ENCODE data around the gene SNTG2. TPM values are rescaled to one million over a fixed set of nuclear protein-coding genes. Genes with fewer than 3 reads are reported as not detected.
"Not testable (repeated sequence)": the region's sequence is repeated elsewhere in the genome, so short reads cannot be mapped to it uniquely, and the experiment has no call there.

Gene SNTG2
- not detected for polyA plus RNA-seq (2012; ENCODE audit: missing spikeins)

DNA sequence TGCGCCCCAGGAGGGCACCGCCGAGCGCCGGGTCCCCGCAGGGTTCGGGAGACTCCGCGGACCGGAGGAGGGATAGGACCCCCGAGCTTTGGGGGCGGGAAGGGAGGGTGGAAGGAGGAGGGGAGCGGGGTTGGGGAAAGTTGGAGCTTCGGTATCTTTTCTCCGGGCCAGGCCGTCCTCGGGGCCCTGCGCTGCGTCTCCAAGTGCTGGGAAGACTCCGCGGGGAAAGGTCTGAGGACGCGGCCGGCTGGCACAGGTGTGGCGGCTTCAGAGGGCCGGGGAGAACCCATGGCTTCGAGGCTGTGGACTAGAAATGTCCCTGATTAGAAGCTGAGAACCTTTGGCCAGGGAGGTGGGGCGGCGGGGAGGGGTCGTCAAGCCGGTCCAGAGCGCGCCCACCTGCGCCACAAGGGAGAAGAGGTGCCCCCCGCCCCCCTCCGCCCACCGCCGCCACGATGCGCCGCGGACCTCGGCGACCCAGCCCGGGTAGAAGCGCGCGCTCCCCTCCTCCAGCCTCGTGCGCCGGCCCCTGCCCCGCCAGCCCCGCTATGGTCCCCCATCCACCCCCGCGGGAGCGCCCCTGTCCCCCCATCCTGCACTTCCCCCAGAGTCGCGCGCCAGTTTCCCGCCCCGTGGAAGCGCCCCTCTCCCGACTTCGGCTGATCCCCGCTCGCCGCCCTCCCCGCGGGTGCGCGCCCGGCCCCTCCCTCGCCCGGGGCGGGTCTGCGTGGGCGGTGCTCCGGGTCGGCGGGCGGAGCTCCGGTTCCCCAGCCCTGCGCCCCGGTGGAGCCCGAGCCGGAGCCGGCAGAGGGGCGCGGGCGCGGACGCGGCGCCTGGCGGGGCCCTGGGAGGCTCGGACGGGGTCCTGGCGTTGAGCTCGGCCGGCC is at the start of gene SNTG2:
TSS of gene SNTG2 (plus strand) at position 770 of the 887 bp plus-strand sequence. CDS start 148 bp downstream, outside the sequence.
- peak; percentile 37 for DNase-seq (ENCODE audit: insufficient read length)
- TF ChIP-seq POLR2A (IDR thresholded peaks at IDR 0.05; ENCODE audit: low read depth, low read length), result no peak
- no peak for TF ChIP-seq TAF1 (IDR thresholded peaks at IDR 0.05; ENCODE audit: borderline replicate concordance, low read depth, low read length)
- no peak for TF ChIP-seq POLR2AphosphoS5 (IDR thresholded peaks at IDR 0.05; ENCODE audit: low read depth, low read length)
- no peak for FAIRE-seq

DNA sequence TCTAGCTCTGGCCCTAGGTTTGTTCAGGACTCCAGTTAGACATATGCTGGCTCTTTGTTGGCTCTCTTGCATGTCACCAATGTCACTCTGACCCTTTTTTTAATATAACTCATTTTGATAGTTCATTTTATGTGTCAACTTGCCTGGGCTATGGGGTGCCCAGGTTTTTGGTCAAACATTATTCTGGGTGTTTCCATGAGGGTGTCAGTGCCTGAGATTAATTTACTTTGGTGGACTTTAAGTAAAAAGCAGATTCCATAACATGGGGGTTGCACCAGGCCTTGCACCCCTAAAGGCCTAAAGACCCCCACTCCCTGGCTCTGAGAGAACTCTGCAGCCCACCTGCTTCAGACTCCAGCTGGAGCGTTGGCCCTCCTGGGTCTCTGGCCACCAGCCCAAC is 48.1 kb upstream of the SNTG2 start:
- FAIRE-seq (no peak), DNase-seq (ENCODE audit: insufficient read length) (no peak)
- no peak for TF ChIP-seq POLR2AphosphoS5 (IDR thresholded peaks at IDR 0.05; ENCODE audit: low read depth, low read length)
- TF ChIP-seq TAF1 (IDR thresholded peaks at IDR 0.05; ENCODE audit: borderline replicate concordance, low read depth, low read length), result no peak
- no peak for TF ChIP-seq POLR2A (IDR thresholded peaks at IDR 0.05; ENCODE audit: low read depth, low read length)

- TF ChIP-seq POLR2AphosphoS5 (IDR thresholded peaks at IDR 0.05; ENCODE audit: low read depth, low read length), result no peak
- DNase-seq (ENCODE audit: insufficient read length) (no peak), FAIRE-seq (no peak)
Observed at GRCh38 chr2:903223-903900, 47.3 kb upstream of the SNTG2 start.

- DNase-seq (ENCODE audit: insufficient read length) (no peak), FAIRE-seq (no peak)
- TF ChIP-seq POLR2A (IDR thresholded peaks at IDR 0.05; ENCODE audit: low read depth, low read length) (no peak), POLR2AphosphoS5 (IDR thresholded peaks at IDR 0.05; ENCODE audit: low read depth, low read length) (no peak), TAF1 (IDR thresholded peaks at IDR 0.05; ENCODE audit: borderline replicate concordance, low read depth, low read length) (no peak)
Observed at GRCh38 chr2:904246-905024, 46.2 kb upstream of the SNTG2 start.

- no peak for FAIRE-seq
- no peak for DNase-seq (ENCODE audit: insufficient read length)
- TF ChIP-seq TAF1 (IDR thresholded peaks at IDR 0.05; ENCODE audit: borderline replicate concordance, low read depth, low read length) (no peak), POLR2A (IDR thresholded peaks at IDR 0.05; ENCODE audit: low read depth, low read length) (no peak), POLR2AphosphoS5 (IDR thresholded peaks at IDR 0.05; ENCODE audit: low read depth, low read length) (no peak)
Observed at GRCh38 chr2:905091-905832, 45.4 kb upstream of the SNTG2 start.

- no peak for DNase-seq (ENCODE audit: insufficient read length)
- no peak for FAIRE-seq
- TF ChIP-seq POLR2AphosphoS5 (IDR thresholded peaks at IDR 0.05; ENCODE audit: low read depth, low read length) (no peak), TAF1 (IDR thresholded peaks at IDR 0.05; ENCODE audit: borderline replicate concordance, low read depth, low read length) (no peak), POLR2A (IDR thresholded peaks at IDR 0.05; ENCODE audit: low read depth, low read length) (no peak)
Observed at GRCh38 chr2:905833-906140, 44.9 kb upstream of the SNTG2 start.

DNA sequence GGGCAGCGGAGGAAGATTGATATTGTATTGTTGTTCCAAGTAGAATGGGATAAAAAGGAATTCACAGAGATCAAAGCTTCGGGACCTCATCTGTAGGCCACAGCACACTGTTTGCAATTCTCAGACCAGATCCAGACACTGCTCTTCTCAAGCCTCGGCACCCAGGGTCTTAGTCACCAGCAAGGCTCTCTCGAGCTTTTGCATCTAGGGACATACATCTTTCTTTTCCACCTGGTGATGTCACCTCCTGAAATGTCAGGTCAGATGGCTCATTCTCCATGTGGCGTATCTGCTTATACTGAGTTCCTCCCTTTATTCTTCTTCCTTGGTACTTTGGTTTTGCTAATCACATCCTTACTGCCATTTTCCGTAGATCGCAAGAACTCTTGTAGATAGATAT is 42.9 kb upstream of the SNTG2 start:
- FAIRE-seq (no peak), DNase-seq (ENCODE audit: insufficient read length) (no peak)
- TF ChIP-seq POLR2AphosphoS5 (IDR thresholded peaks at IDR 0.05; ENCODE audit: low read depth, low read length), result no peak
- TF ChIP-seq POLR2A (IDR thresholded peaks at IDR 0.05; ENCODE audit: low read depth, low read length), result no peak
- TF ChIP-seq TAF1 (IDR thresholded peaks at IDR 0.05; ENCODE audit: borderline replicate concordance, low read depth, low read length), result no peak

DNA sequence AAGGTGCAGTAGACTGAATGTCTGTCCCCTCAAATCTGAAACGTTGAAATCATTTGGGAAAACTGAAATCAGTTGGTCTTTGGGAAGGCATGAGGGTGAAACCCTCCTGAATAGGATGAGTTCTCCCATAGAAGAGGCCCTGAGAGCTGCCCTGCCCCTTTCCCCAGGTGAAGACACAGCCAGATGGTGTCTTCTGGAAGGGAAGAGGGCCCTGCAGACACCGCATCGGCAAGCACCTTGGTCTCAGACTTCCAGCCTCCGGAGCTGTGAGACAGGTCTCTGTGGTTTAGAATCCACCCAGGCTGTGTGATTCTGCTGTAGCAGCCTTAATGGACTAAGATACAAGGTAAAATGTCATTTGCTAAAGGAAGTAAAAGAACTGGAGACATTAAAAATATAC is 42.1 kb upstream of the SNTG2 start:
- TF ChIP-seq TAF1 (IDR thresholded peaks at IDR 0.05; ENCODE audit: borderline replicate concordance, low read depth, low read length) (no peak), POLR2A (IDR thresholded peaks at IDR 0.05; ENCODE audit: low read depth, low read length) (no peak), POLR2AphosphoS5 (IDR thresholded peaks at IDR 0.05; ENCODE audit: low read depth, low read length) (no peak)
- FAIRE-seq (no peak), DNase-seq (ENCODE audit: insufficient read length) (no peak)

DNA sequence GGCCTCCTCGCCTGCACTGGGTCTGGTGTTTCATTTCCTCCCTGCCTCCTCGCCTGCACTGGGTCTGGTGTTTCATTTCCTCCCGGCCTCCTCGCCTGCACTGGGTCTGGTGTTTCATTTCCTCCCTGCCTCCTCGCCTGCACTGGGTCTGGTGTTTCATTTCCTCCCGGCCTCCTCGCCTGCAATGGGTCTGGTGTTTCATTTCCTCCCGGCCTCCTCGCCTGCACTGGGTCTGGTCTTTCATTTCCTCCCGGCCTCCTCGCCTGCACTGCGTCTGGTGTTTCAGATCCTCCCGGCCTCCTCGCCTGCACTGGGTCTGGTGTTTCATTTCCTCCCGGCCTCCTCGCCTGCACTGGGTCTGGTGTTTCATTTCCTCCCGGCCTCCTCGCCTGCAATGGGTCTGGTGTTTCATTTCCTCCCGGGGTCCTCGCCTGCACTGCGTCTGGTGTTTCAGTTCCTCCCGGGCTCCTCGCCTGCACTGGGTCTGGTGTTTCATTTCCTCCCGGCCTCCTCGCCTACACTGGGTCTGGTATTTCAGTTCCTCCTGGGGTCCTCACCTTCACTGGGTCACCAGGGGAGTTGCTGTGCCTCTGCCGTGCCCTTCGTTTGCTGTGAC is 40.8 kb upstream of the SNTG2 start:
- FAIRE-seq; DNase-seq (ENCODE audit: insufficient read length): not testable (repeated sequence)

- DNase-seq (ENCODE audit: insufficient read length) (no peak), FAIRE-seq (no peak)
- TF ChIP-seq POLR2AphosphoS5 (IDR thresholded peaks at IDR 0.05; ENCODE audit: low read depth, low read length) (no peak), POLR2A (IDR thresholded peaks at IDR 0.05; ENCODE audit: low read depth, low read length) (no peak), TAF1 (IDR thresholded peaks at IDR 0.05; ENCODE audit: borderline replicate concordance, low read depth, low read length) (no peak)
Observed at GRCh38 chr2:910698-911097, 40.0 kb upstream of the SNTG2 start.

- no peak for FAIRE-seq
Observed at GRCh38 chr2:915979-916378, 34.7 kb upstream of the SNTG2 start.

More at GRCh38 chr2:915979-916378, 34.7 kb upstream of the SNTG2 start:
- TF ChIP-seq POLR2AphosphoS5 (IDR thresholded peaks at IDR 0.05; ENCODE audit: low read depth, low read length) (no peak), TAF1 (IDR thresholded peaks at IDR 0.05; ENCODE audit: borderline replicate concordance, low read depth, low read length) (no peak), POLR2A (IDR thresholded peaks at IDR 0.05; ENCODE audit: low read depth, low read length) (no peak)
- no peak for DNase-seq (ENCODE audit: insufficient read length)
